ENCODE data around the gene TTF2. TPM values are rescaled to one million over a fixed set of nuclear protein-coding genes. Genes with fewer than 3 reads are reported as not detected.
A peak's percentile ranks its signal among the peaks of the same experiment; 100 is the strongest.

Gene TTF2
- polyA plus RNA-seq, 1 donor: 32.1 TPM

GRCh38 chr1:117120774-117121588 is 60.9 kb downstream of the TTF2 start:
- DNase-seq: peak; percentile 42

DNA sequence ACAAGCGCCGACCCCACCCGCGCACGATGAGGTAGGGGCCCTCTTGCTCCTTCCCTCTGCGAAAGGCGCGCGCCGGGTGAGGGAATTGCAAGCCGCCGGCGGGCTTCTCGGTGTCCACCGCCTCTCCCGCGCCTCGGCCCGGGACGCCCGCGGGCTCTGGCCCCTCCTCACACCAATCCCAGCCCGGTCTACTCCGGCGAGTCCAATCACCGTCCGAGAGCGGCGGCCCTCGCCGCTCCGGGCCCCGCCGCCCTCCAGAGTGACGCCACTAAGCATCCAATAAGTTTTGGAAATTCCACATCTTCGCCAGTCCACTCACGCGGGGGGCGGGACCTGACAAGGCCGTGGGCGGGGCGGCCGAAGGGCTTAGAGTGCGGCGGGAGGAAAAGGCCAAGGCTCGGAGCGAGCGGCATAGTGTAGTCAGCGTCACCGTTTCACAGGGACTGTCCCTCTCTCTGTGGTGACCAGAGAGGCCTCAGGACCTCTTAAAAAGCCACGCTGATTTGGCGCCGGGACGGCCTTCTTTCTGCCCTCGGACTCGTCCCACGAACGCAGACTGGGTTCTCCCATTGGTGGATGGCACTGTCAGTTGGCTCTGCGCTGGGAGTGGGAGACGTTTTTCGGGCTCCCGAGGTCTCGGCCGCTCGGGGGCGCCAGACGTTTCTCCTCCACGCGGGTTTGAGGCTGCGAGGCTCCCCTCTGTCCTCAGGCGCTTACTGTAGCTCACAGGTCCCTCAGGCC is 61.6 kb downstream of the TTF2 start, which contains the start of gene TRIM45:
Gene TRIM45, minus strand, starts transcription at position 161 of the 741 bp plus-strand sequence. CDS start 548 bp downstream, outside the sequence.
- DNase-seq: peak; percentile 98

- no peak for DNase-seq
These were observed 62.4 kb downstream of the TTF2 start for GRCh38 chr1:117122330-117123025.

DNA sequence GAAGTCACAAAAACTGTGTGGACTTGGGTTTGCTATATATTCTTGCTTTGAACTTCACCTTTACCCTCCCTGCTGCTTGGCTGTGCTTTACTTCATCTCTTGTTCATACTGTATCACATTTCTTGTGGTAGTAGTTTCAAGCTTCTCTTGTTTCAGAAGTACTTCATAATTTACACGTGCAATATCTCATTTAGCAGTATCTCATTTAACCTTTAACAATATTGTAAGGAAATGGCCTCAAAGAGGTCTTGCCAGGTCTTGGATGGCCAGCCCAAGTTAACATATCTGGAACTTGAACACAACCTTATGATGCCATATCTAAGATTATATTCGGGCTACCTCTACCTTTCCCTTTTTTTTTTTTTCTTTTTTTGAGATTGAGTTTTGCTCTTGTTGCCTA is 63.1 kb downstream of the TTF2 start:
- DNase-seq: no peak

DNA sequence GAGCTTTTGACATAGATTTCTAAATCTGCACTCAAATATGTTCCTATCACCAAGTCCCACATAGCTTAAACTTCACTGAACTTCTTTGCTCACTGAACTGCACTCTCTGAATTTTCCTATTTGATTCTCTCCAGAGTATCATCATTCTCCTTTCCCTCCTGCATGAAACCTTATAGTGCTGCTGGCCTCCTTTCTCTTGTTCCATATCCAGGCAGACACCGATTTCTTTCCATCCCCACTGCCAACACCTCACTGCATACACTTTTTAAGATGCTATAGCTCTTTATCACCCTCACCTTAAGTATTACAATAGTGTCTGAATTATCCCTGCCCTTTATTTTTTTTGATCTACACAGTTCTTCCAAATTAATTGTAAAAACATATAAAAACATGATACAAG is 64.5 kb downstream of the TTF2 start:
- DNase-seq: no peak

DNA sequence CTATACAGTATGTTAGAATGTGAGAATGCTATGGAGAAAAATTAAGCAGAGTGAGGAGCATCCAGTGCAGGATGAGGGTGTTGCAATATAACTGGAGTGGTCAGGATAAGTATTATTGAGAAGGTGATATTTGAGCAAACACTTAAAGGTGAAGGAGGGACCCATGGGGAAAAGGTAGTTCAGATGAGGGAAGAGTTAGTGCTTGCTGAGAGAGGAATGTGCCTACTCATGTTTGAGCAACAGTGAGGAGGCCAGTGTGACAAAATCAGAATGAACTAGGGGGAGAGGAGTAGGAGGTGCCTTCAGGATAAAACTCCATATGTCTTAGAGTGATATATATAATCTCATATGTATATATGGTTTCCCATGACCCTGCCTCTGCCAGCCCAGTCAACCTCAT is 67.7 kb downstream of the TTF2 start:
- DNase-seq: no peak

GRCh38 chr1:117128323-117129079 is 68.4 kb downstream of the TTF2 start:
- peak; percentile 55 for DNase-seq

- no peak for DNase-seq
These were observed 70.4 kb downstream of the TTF2 start for GRCh38 chr1:117130526-117130925.

GRCh38 chr1:117135329-117135728 is 75.2 kb downstream of the TTF2 start:
- DNase-seq: no peak

DNA sequence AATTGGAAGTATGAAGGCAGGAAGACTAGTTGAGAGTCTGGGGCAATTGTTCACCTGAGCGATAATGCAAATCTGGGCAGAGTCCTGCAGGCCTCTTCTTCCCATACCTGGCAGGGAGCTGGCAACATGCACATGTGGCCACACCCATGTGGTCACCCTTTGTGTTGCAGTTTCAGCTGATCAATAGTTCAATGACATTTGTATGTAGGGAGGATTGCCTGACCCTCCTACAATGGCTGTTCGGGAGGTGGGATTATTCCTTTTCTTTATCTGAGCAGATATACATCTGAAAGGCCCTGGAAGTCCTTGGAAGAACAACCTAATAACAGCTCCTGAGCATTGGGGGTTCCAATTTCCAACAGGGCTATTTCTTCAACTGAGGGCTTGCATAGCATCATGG is 76.6 kb downstream of the TTF2 start:
- DNase-seq: no peak

DNA sequence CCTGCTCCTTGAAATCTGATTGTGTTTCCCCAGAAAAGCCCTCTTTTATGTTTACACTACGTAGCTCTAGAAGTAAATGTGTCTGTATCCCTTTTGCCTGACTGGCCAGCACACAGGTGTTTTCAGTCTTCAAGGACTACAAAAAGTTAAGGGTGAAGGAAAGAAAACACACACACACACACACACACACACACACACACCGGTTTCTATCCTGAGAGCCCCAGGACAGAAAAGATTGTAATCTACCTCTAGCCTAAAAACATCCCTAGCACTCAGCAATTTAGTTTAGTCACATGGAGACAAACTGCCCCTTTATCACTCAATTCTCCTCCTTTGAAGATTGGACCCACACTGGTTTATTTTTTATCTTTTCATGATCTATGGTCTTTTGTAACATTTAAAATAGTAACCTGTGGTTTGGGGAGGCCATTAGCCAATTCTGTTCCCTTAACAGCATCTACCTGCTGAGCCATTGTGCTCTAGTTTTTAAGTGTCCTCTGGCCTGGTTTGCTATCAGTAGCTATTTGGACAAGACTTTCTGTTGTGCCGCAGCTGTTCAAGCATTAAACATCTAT is 77.2 kb downstream of the TTF2 start:
- DNase-seq: no peak

DNA sequence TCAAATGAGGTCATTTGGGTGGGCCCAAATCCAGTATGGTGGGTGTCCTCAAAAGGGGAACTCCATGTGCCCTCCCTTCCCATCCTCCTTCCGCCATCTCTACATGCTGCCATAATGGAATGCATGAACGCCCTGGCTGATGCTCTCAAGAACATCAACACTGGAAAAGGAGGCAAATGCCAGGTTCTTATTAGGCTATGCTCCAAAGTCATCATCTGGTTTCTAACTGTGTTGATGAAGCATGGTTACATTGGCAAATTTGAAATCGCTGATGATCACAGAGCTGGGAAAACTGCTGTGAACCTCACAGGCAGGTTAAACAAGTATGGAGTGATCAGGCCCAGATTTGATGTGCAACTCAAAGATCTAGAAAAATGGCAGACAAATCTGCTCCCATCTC is 78.0 kb downstream of the TTF2 start:
- DNase-seq: no peak

- no peak for DNase-seq
These were observed 78.4 kb downstream of the TTF2 start for GRCh38 chr1:117138561-117138960.

- DNase-seq: no peak
These were observed 82.1 kb downstream of the TTF2 start for GRCh38 chr1:117142200-117142599.

- no peak for DNase-seq
These were observed 83.0 kb downstream of the TTF2 start for GRCh38 chr1:117143172-117143571.

DNA sequence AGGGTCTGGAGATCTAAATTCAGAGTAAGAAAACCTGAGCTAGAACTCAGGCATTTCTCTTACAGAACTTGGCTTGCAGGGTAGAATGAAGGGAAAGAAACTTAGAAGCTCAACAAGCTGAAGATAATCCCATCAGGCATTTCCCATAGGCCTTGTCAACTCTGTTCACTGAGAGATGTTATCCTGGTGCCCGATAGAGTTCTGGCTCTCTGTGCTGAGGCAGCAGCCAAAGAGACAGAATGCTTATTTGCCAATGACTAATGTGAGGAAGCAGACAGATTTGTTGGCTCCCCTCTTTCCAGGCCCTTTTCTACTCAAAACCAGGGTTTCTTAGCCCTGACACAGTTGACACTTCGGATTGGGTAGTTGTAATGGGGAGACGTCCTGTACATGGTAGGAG is 83.7 kb downstream of the TTF2 start:
- DNase-seq: no peak

- DNase-seq: no peak
These were observed 85.9 kb downstream of the TTF2 start for GRCh38 chr1:117146072-117146471.

DNA sequence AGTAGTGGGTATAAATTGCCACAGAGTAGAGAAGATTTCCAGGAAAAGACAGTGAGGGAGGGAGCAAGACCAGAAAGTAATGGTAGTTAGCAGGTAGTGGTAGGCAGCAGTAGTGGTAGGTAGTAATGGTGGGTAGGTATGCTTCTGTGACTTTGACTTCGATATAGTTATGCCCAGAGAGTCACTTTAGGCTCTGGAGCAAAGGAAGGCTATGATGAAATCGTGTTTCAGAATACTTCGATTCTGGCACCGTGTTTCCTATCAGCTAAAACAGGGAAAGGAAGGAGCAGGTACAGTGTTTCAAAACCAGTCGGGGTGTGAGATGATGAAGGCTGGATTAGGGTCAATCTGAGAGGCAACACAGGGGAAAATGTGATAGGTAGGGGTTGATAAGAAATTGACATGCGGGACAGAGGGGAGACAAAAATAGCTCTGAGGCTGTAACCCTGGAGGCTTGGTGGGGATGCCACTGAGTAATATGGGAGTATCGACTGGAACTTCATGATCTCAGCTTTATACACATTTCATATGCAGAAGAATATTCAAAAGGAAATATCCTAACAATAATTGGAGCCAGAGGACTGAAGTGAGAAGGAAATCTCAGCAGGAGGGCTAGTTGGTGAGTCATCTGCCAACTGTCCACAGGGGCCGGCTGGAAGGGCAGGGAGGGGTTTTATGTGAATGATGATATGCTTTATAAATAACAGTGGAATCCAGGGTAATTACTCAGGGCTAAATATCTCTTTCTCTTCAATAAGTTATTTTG is 86.6 kb downstream of the TTF2 start:
- no peak for DNase-seq

- DNase-seq: no peak
These were observed 87.3 kb downstream of the TTF2 start for GRCh38 chr1:117147341-117147831.

GRCh38 chr1:117147856-117148588 is 87.9 kb downstream of the TTF2 start:
- DNase-seq: no peak
